Heart right ventricle (tissue), 16 donors: Measurements from ENCODE around the gene ANKRD24. TPM values are rescaled to one million over a fixed set of nuclear protein-coding genes. Genes with fewer than 3 reads are reported as not detected.
"Not testable (repeated sequence)": the region's sequence is repeated elsewhere in the genome, so short reads cannot be mapped to it uniquely, and the experiment has no call there.

Experiments
- ATAC-seq, 8 donors: fragments of 200-7000 bp; cut with Tn5 transposase; one replicate each; pipeline ENCODE4 v1.9.1; 2020; ENCODE audit warnings: mild to moderate bottlenecking in 8 of 8, moderate library complexity in 8 of 8, moderate number of reproducible peaks in 1 of 8
- DNase-seq, 2 donors: peaks; one replicate each; pipeline ENCODE4 v3.0.0-alpha.2; 2020
- H3K27ac ChIP-seq, 10 donors: fragments of 200-600 bp; sonication (generic) in 2 of 10; one replicate each; pipeline versions ENCODE4 v1.5.0 to v1.8.0; 2020 to 2022; ENCODE audit warnings: mild to moderate bottlenecking in 3 of 10
- H3K27me3 ChIP-seq, 7 donors: fragments of 200-600 bp; one replicate each; pipeline ENCODE4 v1.8.0; 2021 to 2022; ENCODE audit warnings: mild to moderate bottlenecking in 2 of 7
- H3K36me3 ChIP-seq, 9 donors: fragments of 200-600 bp; sonication (generic) in 1 of 9; one replicate each; pipeline versions ENCODE4 v1.5.0 to v1.8.0; 2020 to 2022; ENCODE audit warnings: mild to moderate bottlenecking in 2 of 9
- H3K4me1 ChIP-seq, 9 donors: fragments of 200-600 bp; sonication (generic) in 1 of 9; one replicate each; pipeline versions ENCODE4 v1.5.0 to v1.8.0; 2020 to 2022; ENCODE audit warnings: mild to moderate bottlenecking in 4 of 9
- H3K4me3 ChIP-seq, 10 donors: fragments of 200-600 bp; sonication (generic) in 2 of 10; one replicate each; pipeline versions ENCODE4 v1.5.0 to v1.8.0; 2020 to 2022; ENCODE audit warnings: mild to moderate bottlenecking in 7 of 10, moderate library complexity in 2 of 10
- H3K9me3 ChIP-seq, 11 donors: fragments of 200-600 bp in 10 of 11; sonication (generic) in 2 of 11; one replicate each; pipeline versions ENCODE4 v1.5.0 to v1.8.0; 2013 to 2022; ENCODE audit warnings: mild to moderate bottlenecking in 2 of 11, control low read depth in 1 of 11, moderate library complexity in 1 of 11
- CTCF ChIP-seq, 9 donors: fragments of 200-600 bp; sonication (generic) in 2 of 9; IDR thresholded peaks; one replicate each; pipeline versions ENCODE4 v1.5.0 to v1.8.0; 2021 to 2022; ENCODE audit warnings: antibody characterized with exemption in 9 of 9, mild to moderate bottlenecking in 5 of 9, moderate library complexity in 1 of 9
- WGBS, 2 donors: extraction: QIAGEN DNeasy Blood & Tissue Kit; methylation state at CpG; one replicate each; pipeline ENCODE4 v1.1.7; 2013; ENCODE audit warnings: inconsistent platforms in 1 of 2; 5-methylcytosine and 5-hydroxymethylcytosine counted together
- intact Hi-C, 10 donors: fragments of 100-400 bp; cut with DNase I; formaldehyde crosslinking; loops; one replicate each; pipeline versions ENCODE4 v1.11.1 to v1.14.2; 2022
- polyA plus RNA-seq, 2 donors: library from polyadenylated mRNA; stranded (reverse); fragments of 200-250 nt; gene quantifications; one replicate each; pipeline ENCODE4 v1.2.3, GENCODE V29; 2013
- total RNA-seq, 10 donors: library from RNA; stranded (reverse); fragmentation: NEBNext Ultra II Directional in 3 of 10; extraction: Animal tissue kit (Norgen Biotek cat#: 25700) in 3 of 10; gene quantifications; one replicate each; pipeline versions ENCODE4 v1.2.1 to v1.2.4, GENCODE V29; 2021 to 2023
- donor health status: Arrhythmogenic right ventricular cardiomyopathy.
- donor health status: ischemic (EF 13 %, LVEDD 7.1; RV severe dilation, severe dysfunction).
- donor health status: healthy with polysubstance abuse.
- donor health status: DM: no; HTN: yes; CAD: no.
- donor health status: DM: no; HTN: no; CAD: no.
- donor health status: ischemic (EF 25% LVEDD 6.9; RV normal size, moderate dysfunction).
- donor health status: ischemic (EF 25% LVEDD 5.7; RV mildly dilated, moderate dysfunction).
- donor health status: healthy.
- donor health status: DM: yes; HTN: yes; CAD: no.
- donor health status: Ischemic cardiomyopathy.
- donor health status: ischemic (EF 35%, LVEDD 5.7; RV mildly dilated, moderate dysfunction).
- donor health status: nonischemic (EF 11% LVEDD 7.7; RV severe dilation, severe dysfunction).
- donor health status: DM: yes; HTN: yes; CAD: no.
- donor health status: PGD.
- donor health status: ischemic (EF 29% LVEDD 5.4; RV normal size, mild dysfunction).
- donor health status: nonischemic (EF 23%, LVEDD 6.1; RV moderate dilation, normal function).

The ANKRD24 gene
- total and polyA plus RNA-seq, 12 donors: 0.12 to 1.0 (median 0.29) TPM

GRCh38 chr19:4138445-4138844 is 44.0 kb upstream of the ANKRD24 start:
- 83 to 89% methylated on average over 5 of the region's 5 CpGs for WGBS, 2 donors
- Histone ChIP-seq H3K27me3 (no peaks in the 10 kb centered on the region), H3K4me3 (no peak overlapping the region), H3K27ac (no peak overlapping the region), H3K9me3 (no peaks in the 10 kb centered on the region), H3K36me3 (no peaks in the 10 kb centered on the region), H3K4me1 (peaks cover 0 to 8% (median 0%) of the 10 kb centered on the region in 9 donors)
- TF ChIP-seq CTCF (IDR thresholded peaks at IDR 0.05): no peak
- intact Hi-C loops: loop anchor here in 2 of 10 donors (2.0 to 5.0 kb wide), 2 partner anchors 151 to 152 kb away; partner anchors contain the start of gene EEF2 (in 1 of the 2)
- ATAC-seq (no peak), DNase-seq (no peak)

GRCh38 chr19:4139614-4140236 is 42.8 kb upstream of the ANKRD24 start:
- intact Hi-C loops: loop anchor here in 2 of 10 donors (2.0 to 5.0 kb wide), 2 partner anchors 152 to 153 kb away; partner anchors contain the start of gene EEF2 (in 1 of the 2)
- no peaks in the 10 kb centered on the region for H3K27me3 ChIP-seq
- DNase-seq (peak; percentile 75 to 87), ATAC-seq (peak in 7 of 8 donors; percentile 70 to 84 (median 77))
- peaks cover 0 to 8% (median 0%) of the 10 kb centered on the region in 9 donors for H3K4me1 ChIP-seq
- no peak overlapping the region for H3K4me3 ChIP-seq
- 35 to 38% methylated on average over 14 of the region's 14 CpGs for WGBS, 2 donors
- no peaks in the 10 kb centered on the region for H3K9me3 ChIP-seq
- H3K36me3 ChIP-seq: no peaks in the 10 kb centered on the region
- TF ChIP-seq CTCF (IDR thresholded peaks at IDR 0.05): peak; percentile 58 to 85 (median 69)
- no peak overlapping the region for H3K27ac ChIP-seq

DNA sequence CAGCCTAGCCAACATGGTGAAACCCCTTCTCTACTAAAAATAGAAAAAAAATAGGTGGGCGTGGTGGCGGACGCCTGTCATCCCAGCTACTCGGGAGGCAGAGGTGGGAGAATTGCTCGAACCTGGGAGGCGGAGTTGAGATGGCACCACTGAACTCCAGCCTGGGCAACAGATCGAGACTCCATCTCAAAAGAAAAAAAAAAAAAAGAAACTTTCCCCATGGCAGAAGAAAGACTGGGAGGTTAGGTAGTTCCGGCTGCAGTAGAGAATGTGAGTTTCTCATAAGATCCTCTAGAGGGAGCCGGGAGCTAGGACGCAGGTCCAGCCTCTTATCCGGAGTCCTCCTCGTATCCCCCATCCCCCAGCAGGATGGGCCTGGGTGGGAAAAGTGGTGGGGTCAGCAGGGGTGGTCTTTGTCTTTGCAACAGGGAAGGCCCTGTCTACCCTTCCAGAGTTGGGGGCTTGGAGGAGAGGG is 42.2 kb upstream of the ANKRD24 start:
- Histone ChIP-seq H3K36me3 (no peaks in the 10 kb centered on the region), H3K27ac (no peak overlapping the region), H3K27me3 (no peaks in the 10 kb centered on the region), H3K9me3 (no peaks in the 10 kb centered on the region), H3K4me1 (peaks cover 0 to 8% (median 0%) of the 10 kb centered on the region in 9 donors), H3K4me3 (no peak overlapping the region)
- TF ChIP-seq CTCF (IDR thresholded peaks at IDR 0.05): peak in 8 of 9 donors; percentile 48 to 62 (median 54)
- intact Hi-C loops: no loop called here
- no peak for DNase-seq
- ATAC-seq: peak in 7 of 8 donors; percentile 70 to 86 (median 80)
- WGBS, 2 donors: 22 to 25% methylated on average over 12 of the region's 12 CpGs

- peaks cover 0 to 15% (median 9%) of the 10 kb centered on the region in 7 donors for H3K27me3 ChIP-seq
- H3K27ac ChIP-seq, H3K36me3 ChIP-seq, intact Hi-C loops, ATAC-seq, H3K4me3 ChIP-seq, H3K9me3 ChIP-seq, DNase-seq: not testable (repeated sequence)
- peaks cover 0 to 17% (median 0%) of the 10 kb centered on the region in 9 donors for H3K4me1 ChIP-seq
- WGBS, 2 donors: 72 to 94% methylated on average over 1 of the region's 1 CpG
These were observed 39.6 kb upstream of the ANKRD24 start for GRCh38 chr19:4142916-4143315.
